Posterior vena cava (tissue), 2 donors: ENCODE data around the gene NRXN2. TPM values are rescaled to one million over a fixed set of nuclear protein-coding genes. Genes with fewer than 3 reads are reported as not detected.
"Not testable (repeated sequence)": the region's sequence is repeated elsewhere in the genome, so short reads cannot be mapped to it uniquely, and the experiment has no call there.

Experiments
- DNase-seq: peaks from one replicate; pipeline ENCODE4 v3.0.0-alpha.2; 2020; ENCODE audit warnings: low spot score
- intact Hi-C, 2 donors: fragments of 100-400 bp; cut with DNase I; formaldehyde crosslinking; loops; one replicate each; pipeline versions ENCODE4 v1.14.1 to v1.14.2; 2022 to 2023
- total RNA-seq, 2 donors: library from RNA; stranded (reverse); fragmentation: NEBNext Ultra II Directional; extraction: Animal tissue kit (Norgen Biotek cat#: 25700); gene quantifications; one replicate each; pipeline ENCODE4 v1.2.1, GENCODE V29; 2021
- donor health status: DM: yes; HTN: yes; CAD: no.
- donor health status: DM: yes; HTN: yes; CAD: no.

The NRXN2 gene
- total RNA-seq, 2 donors from 2014 or later = 7.9 to 8.8 TPM

GRCh38 chr11:64688534-64688982 lies 34.4 kb downstream of the NRXN2 start:
- peak; percentile 95 for DNase-seq
- intact Hi-C loops = no loop called here

GRCh38 chr11:64687643-64688533 lies 35.1 kb downstream of the NRXN2 start:
- no peak for DNase-seq

GRCh38 chr11:64687204-64687603 lies 35.8 kb downstream of the NRXN2 start:
- no peak for DNase-seq
- intact Hi-C loops = no loop called here

More at GRCh38 chr11:64687643-64688533, 35.1 kb downstream of the NRXN2 start:
- intact Hi-C loops = no loop called here

- intact Hi-C loops = no loop called here
- no peak for DNase-seq
Measured at GRCh38 chr11:64686466-64687170, 36.4 kb downstream of the NRXN2 start.

GRCh38 chr11:64685536-64685935 lies 37.5 kb downstream of the NRXN2 start:
- intact Hi-C loops = no loop called here
- DNase-seq = no peak

- no peak for DNase-seq
- intact Hi-C loops = no loop called here
Measured at GRCh38 chr11:64684357-64684756, 38.6 kb downstream of the NRXN2 start.

GRCh38 chr11:64681171-64681570 lies 41.8 kb downstream of the NRXN2 start:
- intact Hi-C loops = no loop called here
- no peak for DNase-seq

GRCh38 chr11:64679846-64680245 lies 43.2 kb downstream of the NRXN2 start:
- intact Hi-C loops = no loop called here
- DNase-seq = no peak

- DNase-seq = no peak
- intact Hi-C loops = no loop called here
Measured at GRCh38 chr11:64677441-64678023, 45.5 kb downstream of the NRXN2 start.

- no peak for DNase-seq
- intact Hi-C loops = no loop called here
Measured at GRCh38 chr11:64676261-64676615, 46.8 kb downstream of the NRXN2 start.

- peak; percentile 94 for DNase-seq
- intact Hi-C loops = no loop called here
Measured at GRCh38 chr11:64675450-64676260, 47.3 kb downstream of the NRXN2 start.

GRCh38 chr11:64674774-64675173 lies 48.2 kb downstream of the NRXN2 start:
- intact Hi-C loops = no loop called here
- DNase-seq = no peak

- intact Hi-C loops = no loop called here
- no peak for DNase-seq
Measured at GRCh38 chr11:64673279-64673678, 49.7 kb downstream of the NRXN2 start.

- intact Hi-C loops = no loop called here
- no peak for DNase-seq
Measured at GRCh38 chr11:64672875-64673274, 50.1 kb downstream of the NRXN2 start.

- DNase-seq = no peak
- intact Hi-C loops = no loop called here
Measured at GRCh38 chr11:64670975-64671374, 52.0 kb downstream of the NRXN2 start.

- DNase-seq = peak; percentile 66
- intact Hi-C loops = no loop called here
Measured at GRCh38 chr11:64667154-64667745, 55.7 kb downstream of the NRXN2 start.

- peak; percentile 79 for DNase-seq
- intact Hi-C loops = no loop called here
Measured at GRCh38 chr11:64665411-64665821, 57.6 kb downstream of the NRXN2 start.

GRCh38 chr11:64664236-64664870 lies 58.6 kb downstream of the NRXN2 start:
- DNase-seq = peak; percentile 84
- intact Hi-C loops = not testable (repeated sequence)

- intact Hi-C loops = no loop called here
- DNase-seq = no peak
Measured at GRCh38 chr11:64663656-64664055, 59.3 kb downstream of the NRXN2 start.
